ENCODE data around the gene FZR1. TPM values are rescaled to one million over a fixed set of nuclear protein-coding genes. Genes with fewer than 3 reads are reported as not detected.

Gene FZR1
- total and polyA plus RNA-seq, 2 of the 4 experiments (the other 2 are of a cell fraction), result 21.5 to 47.8 TPM

DNA sequence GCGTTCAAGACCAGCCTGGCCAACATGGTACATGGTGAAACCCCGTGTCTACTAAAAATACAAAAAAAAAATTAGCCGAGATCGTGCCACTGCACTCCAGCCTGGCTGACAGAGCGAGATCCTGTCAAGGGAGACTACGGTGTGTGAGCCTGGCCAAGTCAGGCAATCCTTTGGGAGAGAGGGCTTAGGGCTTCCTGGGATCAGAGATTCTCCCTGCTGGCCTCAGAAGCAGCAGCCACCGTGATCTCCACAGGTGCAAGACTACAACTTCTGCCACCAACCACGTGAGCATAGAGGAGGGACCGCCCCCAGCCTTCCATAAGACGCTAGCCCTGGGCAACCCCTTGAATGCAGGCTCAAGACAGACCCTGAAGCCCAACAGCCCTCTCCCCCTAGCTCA is 43.7 kb downstream of the FZR1 start:
- H3K4me2 ChIP-seq (ENCODE audit: low read depth, low read length), result no peak overlapping the region
- ChIA-PET POLR2A (ENCODE audit: unreplicated experiment) (no interaction called here), CTCF (no interaction called here)
- no peaks in the 10 kb centered on the region for H3K9me1 ChIP-seq (ENCODE audit: insufficient read depth, low read length)
- H3K18ac ChIP-seq (ENCODE audit: low read depth, low read length), result no peak overlapping the region
- H3K4me3 ChIP-seq (ENCODE audit: insufficient read depth, low read depth, low read length), result no peak overlapping the region
- no peaks in the 10 kb centered on the region for H3K9me3 ChIP-seq (ENCODE audit: control insufficient read depth, insufficient read depth, low read length)
- H3K56ac ChIP-seq (ENCODE audit: extremely low read depth, insufficient read depth, low read length), result no peak overlapping the region
- BruUV-seq (replicated peaks), result no TSS peak
- peaks cover 5% of the 10 kb centered on the region for H3K4me1 ChIP-seq (ENCODE audit: control insufficient read depth, insufficient read depth, low read length)
- DNase-seq (no peak), ATAC-seq (ENCODE audit: low read depth) (no peak)
- no peak overlapping the region for H2BK120ac ChIP-seq (ENCODE audit: low read depth, low read length)
- H2AFZ ChIP-seq (replicated peaks; ENCODE audit: low read length, poor library complexity), result no peak overlapping the region
- H2AK9ac ChIP-seq (replicated peaks; ENCODE audit: low read depth, low read length, poor library complexity), result no peak overlapping the region
- peaks cover 14 to 46% of the 10 kb centered on the region in 2 experiments for H3K79me1 ChIP-seq (ENCODE audit: low read depth in 1 of 2, low read length in 2 of 2)
- TF ChIP-seq CEBPB (IDR thresholded peaks at IDR 0.05; ENCODE audit: low read depth, low read length) (no peak), MAFK (IDR thresholded peaks at IDR 0.05; ENCODE audit: low read depth, low read length) (no peak), CHD1 (IDR thresholded peaks at IDR 0.05; ENCODE audit: low read depth, low read length) (no peak), FOS (IDR thresholded peaks at IDR 0.05; ENCODE audit: low read depth, low read length) (no peak), RCOR1 (IDR thresholded peaks at IDR 0.05; ENCODE audit: insufficient replicate concordance, low read length) (no peak), MXI1 (IDR thresholded peaks at IDR 0.05; ENCODE audit: borderline replicate concordance, low read depth, low read length) (no peak), NFE2L2 (IDR thresholded peaks at IDR 0.05; ENCODE audit: low read depth, low read length) (no peak), MAZ (IDR thresholded peaks at IDR 0.05; ENCODE audit: borderline replicate concordance, low read depth, low read length) (no peak), SMC3 (IDR thresholded peaks at IDR 0.05; ENCODE audit: low read depth, low read length) (no peak)
- TF ChIP-seq, protein P1, sequence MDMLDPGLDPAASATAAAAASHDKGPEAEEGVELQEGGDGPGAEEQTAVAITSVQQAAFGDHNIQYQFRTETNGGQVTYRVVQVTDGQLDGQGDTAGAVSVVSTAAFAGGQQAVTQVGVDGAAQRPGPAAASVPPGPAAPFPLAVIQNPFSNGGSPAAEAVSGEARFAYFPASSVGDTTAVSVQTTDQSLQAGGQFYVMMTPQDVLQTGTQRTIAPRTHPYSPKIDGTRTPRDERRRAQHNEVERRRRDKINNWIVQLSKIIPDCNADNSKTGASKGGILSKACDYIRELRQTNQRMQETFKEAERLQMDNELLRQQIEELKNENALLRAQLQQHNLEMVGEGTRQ (IDR thresholded peaks at IDR 0.05; ENCODE audit: low read depth, low read length), result no peak
- TF ChIP-seq, protein P2, sequence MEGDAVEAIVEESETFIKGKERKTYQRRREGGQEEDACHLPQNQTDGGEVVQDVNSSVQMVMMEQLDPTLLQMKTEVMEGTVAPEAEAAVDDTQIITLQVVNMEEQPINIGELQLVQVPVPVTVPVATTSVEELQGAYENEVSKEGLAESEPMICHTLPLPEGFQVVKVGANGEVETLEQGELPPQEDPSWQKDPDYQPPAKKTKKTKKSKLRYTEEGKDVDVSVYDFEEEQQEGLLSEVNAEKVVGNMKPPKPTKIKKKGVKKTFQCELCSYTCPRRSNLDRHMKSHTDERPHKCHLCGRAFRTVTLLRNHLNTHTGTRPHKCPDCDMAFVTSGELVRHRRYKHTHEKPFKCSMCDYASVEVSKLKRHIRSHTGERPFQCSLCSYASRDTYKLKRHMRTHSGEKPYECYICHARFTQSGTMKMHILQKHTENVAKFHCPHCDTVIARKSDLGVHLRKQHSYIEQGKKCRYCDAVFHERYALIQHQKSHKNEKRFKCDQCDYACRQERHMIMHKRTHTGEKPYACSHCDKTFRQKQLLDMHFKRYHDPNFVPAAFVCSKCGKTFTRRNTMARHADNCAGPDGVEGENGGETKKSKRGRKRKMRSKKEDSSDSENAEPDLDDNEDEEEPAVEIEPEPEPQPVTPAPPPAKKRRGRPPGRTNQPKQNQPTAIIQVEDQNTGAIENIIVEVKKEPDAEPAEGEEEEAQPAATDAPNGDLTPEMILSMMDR (conservative IDR thresholded peaks at IDR 0.05; ENCODE audit: low read depth, low read length), result no peak
- no peak overlapping the region for H2BK5ac ChIP-seq (ENCODE audit: low read depth, low read length, poor library complexity, severe bottlenecking)
- no peak overlapping the region for H4K91ac ChIP-seq (ENCODE audit: insufficient read depth, low read depth, low read length)
- no peak overlapping the region for H3K9ac ChIP-seq (ENCODE audit: low read depth, low read length)
- 93% methylated on average over 5 of the region's 10 CpGs; no CpG with 5 or more reads in 1 of the 2 experiments for WGBS, 2 experiments (ENCODE audit: extremely low coverage in 2 of 2, insufficient read length in 1 of 2)
- H2BK20ac ChIP-seq (ENCODE audit: low read depth, low read length), result no peak overlapping the region
- in situ Hi-C loops (cut with MboI; ENCODE audit: low sequenced_read_pairs) (no loop called here), intact Hi-C loops (cut with micrococcal nuclease) (no loop called here), dilution Hi-C loops (cut with HindIII; ENCODE audit: low sequenced_read_pairs, unreplicated experiment) (no loop called here)
- H2BK15ac ChIP-seq (ENCODE audit: low read depth, low read length), result no peak overlapping the region
- no peak overlapping the region for H3K23ac ChIP-seq (ENCODE audit: low read depth, low read length)
- no peaks in the 10 kb centered on the region for H3K27me3 ChIP-seq (ENCODE audit: control insufficient read depth, insufficient read depth, low read length)
- no peak overlapping the region for H4K5ac ChIP-seq (ENCODE audit: low read depth, low read length)
- peaks cover 40% of the 10 kb centered on the region for H4K20me1 ChIP-seq (ENCODE audit: insufficient read depth, low read length)
- no peak overlapping the region for H3K4ac ChIP-seq (ENCODE audit: low read depth, low read length)
- H3K14ac ChIP-seq (replicated peaks; ENCODE audit: low read depth, low read length), result no peak overlapping the region
- H4K8ac ChIP-seq (ENCODE audit: low read depth in 2 of 2, low read length in 2 of 2), result no peak overlapping the region
- no peak overlapping the region for H2AK5ac ChIP-seq (ENCODE audit: low read depth, low read length)
- H3K36me3 ChIP-seq (ENCODE audit: control insufficient read depth, insufficient read depth, low read length), result peaks cover 26% of the 10 kb centered on the region
- no peak overlapping the region for H3K27ac ChIP-seq (ENCODE audit: insufficient read depth, low read length)

All from IMR-90 (cell line).